Natural killer cell (primary cell): ENCODE data around the gene ARL6IP6. TPM values are rescaled to one million over a fixed set of nuclear protein-coding genes. Genes with fewer than 3 reads are reported as not detected.
"Not testable (repeated sequence)": the region's sequence is repeated elsewhere in the genome, so short reads cannot be mapped to it uniquely, and the experiment has no call there.

Source experiments
- ATAC-seq, 3 donors: fragments of 150-1000 bp in 2 of 3; fragments of 200-7000 bp in 1 of 3; cut with Tn5 transposase; 1 replicate in 1 of 3; 2 replicates in 2 of 3; pipeline ENCODE4 v1.10.0; 2021; ENCODE audit warnings: mild to moderate bottlenecking in 2 of 3, moderate library complexity in 2 of 3
- DNase-seq, 2 donors: peaks; one replicate each; pipeline versions ENCODE4 v3.0.0 to v3.0.0-alpha.2; 2013 to 2021; ENCODE audit warnings: mixed read lengths in 1 of 2
- H3K27ac ChIP-seq: one replicate; pipeline ENCODE4 v1.5.1; 2013; ENCODE audit warnings: mild to moderate bottlenecking, low read length
- H3K27me3 ChIP-seq: one replicate; pipeline ENCODE4 v1.6.1; 2013; ENCODE audit warnings: low read length; ENCODE audit not compliant: control insufficient read depth, insufficient read depth
- H3K36me3 ChIP-seq: one replicate; pipeline ENCODE4 v1.6.1; 2013; ENCODE audit warnings: low read length; ENCODE audit not compliant: control insufficient read depth, insufficient read depth
- H3K4me1 ChIP-seq: one replicate; pipeline ENCODE4 v1.6.1; 2013; ENCODE audit warnings: low read length; ENCODE audit not compliant: control insufficient read depth, insufficient read depth
- H3K4me3 ChIP-seq: one replicate; pipeline ENCODE4 v1.5.1; 2013; ENCODE audit warnings: low read length
- H3K9me3 ChIP-seq: one replicate; pipeline ENCODE4 v1.6.1; 2013; ENCODE audit warnings: low read length; ENCODE audit not compliant: control insufficient read depth, insufficient read depth
- H3K27ac Mint-ChIP-seq, 2 donors: one replicate each; pipeline ENCODE4 v1.8.0; 2022; ENCODE audit warnings: mild to moderate bottlenecking in 2 of 2, mixed read lengths in 2 of 2, moderate library complexity in 1 of 2
- H3K27me3 Mint-ChIP-seq, 2 donors: one replicate each; pipeline ENCODE4 v1.8.0; 2022; ENCODE audit warnings: low read depth in 2 of 2, mixed read lengths in 2 of 2
- H3K36me3 Mint-ChIP-seq: one replicate; pipeline ENCODE4 v1.8.0; 2022; ENCODE audit warnings: mixed read lengths
- H3K4me1 Mint-ChIP-seq, 2 donors: one replicate each; pipeline ENCODE4 v1.8.0; 2022; ENCODE audit warnings: mixed read lengths in 2 of 2
- H3K4me3 Mint-ChIP-seq: one replicate; pipeline ENCODE4 v1.8.0; 2022; ENCODE audit warnings: mild to moderate bottlenecking, moderate library complexity, mixed read lengths
- H3K9me3 Mint-ChIP-seq, 2 donors: one replicate each; pipeline ENCODE4 v1.8.0; 2022; ENCODE audit warnings: mixed read lengths in 2 of 2
- WGBS: methylation state at CpG from one replicate; pipeline ENCODE4 v1.1.7; 2013; ENCODE audit warnings: missing lambda C conversion rate; ENCODE audit not compliant: insufficient coverage; 5-methylcytosine and 5-hydroxymethylcytosine counted together
- intact Hi-C: fragments of 100-400 bp; cut with micrococcal nuclease; formaldehyde crosslinking; loops from one replicate; pipeline ENCODE4 v1.14.2; 2022
- total RNA-seq, 4 donors: library from RNA; stranded (reverse); fragments of 120-200 nt in 1 of 4; gene quantifications; one replicate each; pipeline versions ENCODE4 v1.2.3 to v1.2.4, GENCODE V29; 2013 to 2022
- TF ChIP-seq, protein P1 (sequence below): fragments of 200-600 bp; IDR thresholded peaks from one replicate; pipeline ENCODE4 v1.8.0; 2022; ENCODE audit warnings: antibody characterized with exemption

The ARL6IP6 gene
- total RNA-seq, 3 donors from 2014 or later (not counting 1 experiment from before 2014, with no cell fraction given), result 10.0 to 15.0 (median 11.4) TPM

DNA sequence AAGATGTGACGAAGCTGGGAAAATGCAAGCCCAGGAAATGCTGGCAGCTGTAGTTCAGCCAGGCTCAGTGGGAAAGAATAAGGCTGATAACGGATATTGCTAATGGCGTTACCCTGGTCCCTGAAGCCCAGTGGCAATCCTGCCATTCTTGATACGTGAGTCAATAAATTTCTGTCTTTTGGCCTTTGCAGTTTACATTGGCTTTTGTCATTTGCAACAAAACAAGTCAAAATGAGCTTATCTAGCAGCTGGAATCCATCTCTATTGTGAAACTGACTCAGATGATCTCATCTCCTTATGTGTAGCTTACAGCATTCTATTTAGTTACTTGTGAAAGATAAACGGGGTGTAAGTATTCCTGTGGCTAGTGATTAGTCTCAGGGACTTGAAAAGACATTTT, 43.8 kb downstream of the ARL6IP6 start:
- no peaks in the 10 kb centered on the region for H3K36me3 Mint-ChIP-seq
- H3K27me3 Mint-ChIP-seq, result no peaks in the 10 kb centered on the region
- no peak overlapping the region for H3K4me3 ChIP-seq
- H3K36me3 ChIP-seq, result peaks cover 7% of the 10 kb centered on the region
- TF ChIP-seq, protein P1, sequence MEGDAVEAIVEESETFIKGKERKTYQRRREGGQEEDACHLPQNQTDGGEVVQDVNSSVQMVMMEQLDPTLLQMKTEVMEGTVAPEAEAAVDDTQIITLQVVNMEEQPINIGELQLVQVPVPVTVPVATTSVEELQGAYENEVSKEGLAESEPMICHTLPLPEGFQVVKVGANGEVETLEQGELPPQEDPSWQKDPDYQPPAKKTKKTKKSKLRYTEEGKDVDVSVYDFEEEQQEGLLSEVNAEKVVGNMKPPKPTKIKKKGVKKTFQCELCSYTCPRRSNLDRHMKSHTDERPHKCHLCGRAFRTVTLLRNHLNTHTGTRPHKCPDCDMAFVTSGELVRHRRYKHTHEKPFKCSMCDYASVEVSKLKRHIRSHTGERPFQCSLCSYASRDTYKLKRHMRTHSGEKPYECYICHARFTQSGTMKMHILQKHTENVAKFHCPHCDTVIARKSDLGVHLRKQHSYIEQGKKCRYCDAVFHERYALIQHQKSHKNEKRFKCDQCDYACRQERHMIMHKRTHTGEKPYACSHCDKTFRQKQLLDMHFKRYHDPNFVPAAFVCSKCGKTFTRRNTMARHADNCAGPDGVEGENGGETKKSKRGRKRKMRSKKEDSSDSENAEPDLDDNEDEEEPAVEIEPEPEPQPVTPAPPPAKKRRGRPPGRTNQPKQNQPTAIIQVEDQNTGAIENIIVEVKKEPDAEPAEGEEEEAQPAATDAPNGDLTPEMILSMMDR, result no peak
- WGBS, result 99% methylated on average over 4 of the region's 5 CpGs
- H3K4me1 Mint-ChIP-seq, result no peaks in the 10 kb centered on the region
- H3K9me3 Mint-ChIP-seq, result no peaks in the 10 kb centered on the region
- H3K4me1 ChIP-seq, result no peaks in the 10 kb centered on the region
- intact Hi-C loops, result no loop called here
- H3K27me3 ChIP-seq, result no peaks in the 10 kb centered on the region
- H3K9me3 ChIP-seq, result no peaks in the 10 kb centered on the region
- H3K27ac ChIP-seq, result no peak overlapping the region
- no peak overlapping the region for H3K27ac Mint-ChIP-seq
- H3K4me3 Mint-ChIP-seq, result no peak overlapping the region
- ATAC-seq, result no peak
- DNase-seq, result no peak

DNA sequence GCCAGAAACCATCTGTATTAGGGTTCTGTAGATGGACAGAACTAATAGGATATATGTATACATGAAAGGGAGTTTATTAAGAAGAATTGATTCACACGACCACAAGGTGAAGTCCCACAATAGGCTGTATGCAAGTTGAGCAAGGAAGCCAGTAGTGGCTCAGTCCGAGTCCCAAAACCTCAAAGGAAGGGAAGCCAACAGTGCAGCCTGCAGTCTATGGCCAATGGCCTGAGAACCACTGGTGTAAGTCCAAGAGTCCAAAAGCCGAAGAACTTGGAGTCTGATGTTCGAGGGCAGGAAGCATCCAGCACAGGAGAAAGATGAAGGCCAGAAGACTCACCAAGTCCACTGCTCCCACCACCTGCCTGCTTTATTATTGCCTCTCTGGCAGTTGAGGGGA, 44.8 kb downstream of the ARL6IP6 start:
- H3K27ac Mint-ChIP-seq, H3K9me3 Mint-ChIP-seq, H3K27me3 ChIP-seq, DNase-seq, H3K4me1 ChIP-seq, H3K36me3 Mint-ChIP-seq, H3K27ac ChIP-seq, H3K4me3 ChIP-seq, H3K4me3 Mint-ChIP-seq, H3K4me1 Mint-ChIP-seq, ATAC-seq, intact Hi-C loops, H3K36me3 ChIP-seq, H3K9me3 ChIP-seq, H3K27me3 Mint-ChIP-seq: not testable (repeated sequence)
- WGBS, result over 99% methylated on average over 4 of the region's 4 CpGs

DNA sequence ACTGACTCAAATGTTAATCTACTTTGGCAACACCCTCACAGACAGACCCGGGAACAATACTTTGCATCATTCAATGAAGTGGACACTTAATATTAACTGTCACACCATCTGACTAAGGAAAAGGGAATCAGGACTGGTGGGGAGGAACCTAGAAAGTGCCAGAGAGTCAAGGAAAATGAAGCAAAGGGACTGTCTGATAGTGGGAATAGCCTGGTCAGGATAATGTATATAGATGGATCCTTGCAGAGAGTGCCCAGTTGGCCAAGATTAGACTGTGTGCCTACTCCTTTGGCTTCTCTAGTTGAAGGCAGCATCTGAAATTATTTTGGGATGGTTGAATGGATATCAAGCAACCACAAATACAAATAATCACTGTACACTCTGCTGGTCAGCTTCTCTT, 45.2 kb downstream of the ARL6IP6 start:
- H3K4me3 Mint-ChIP-seq, result no peak overlapping the region

DNA sequence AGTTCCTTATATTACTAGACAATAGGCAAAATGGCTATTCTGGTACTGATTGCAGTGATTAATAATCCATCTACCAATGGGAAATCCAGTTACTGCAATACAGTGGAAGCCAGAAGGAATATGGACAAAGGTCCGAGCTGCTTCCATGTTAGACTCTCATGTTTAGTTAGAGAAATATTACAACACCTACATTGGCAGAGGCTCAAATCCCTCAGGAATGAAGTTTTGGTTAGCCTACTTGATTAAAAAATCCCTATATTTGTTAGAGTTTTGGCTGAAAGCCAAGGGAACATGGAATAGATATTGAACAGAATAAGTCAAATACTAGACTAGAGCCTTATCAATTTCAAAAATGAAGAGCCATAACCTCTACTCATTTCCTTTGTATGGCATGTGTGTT, 48.5 kb downstream of the ARL6IP6 start:
- DNase-seq (no peak), ATAC-seq (no peak)
- Histone ChIP-seq H3K27ac (no peak overlapping the region), H3K36me3 (no peaks in the 10 kb centered on the region), H3K4me3 (no peak overlapping the region), H3K9me3 (no peaks in the 10 kb centered on the region), H3K27me3 (no peaks in the 10 kb centered on the region), H3K4me1 (no peaks in the 10 kb centered on the region)
- Mint-ChIP-seq H3K27me3 (no peaks in the 10 kb centered on the region), H3K36me3 (no peaks in the 10 kb centered on the region), H3K4me3 (no peak overlapping the region), H3K27ac (no peak overlapping the region), H3K9me3 (peaks cover 0 to 2% of the 10 kb centered on the region in 2 donors), H3K4me1 (no peaks in the 10 kb centered on the region)
- TF ChIP-seq, protein P1, result no peak
- intact Hi-C loops, result no loop called here
- WGBS, result no CpG with 5 or more reads among the region's 1 CpG

More for the DNA sequence above, 45.2 kb downstream of the ARL6IP6 start:
- Mint-ChIP-seq H3K27me3 (no peaks in the 10 kb centered on the region), H3K9me3 (peaks cover 0 to 2% of the 10 kb centered on the region in 2 donors), H3K27ac (no peak overlapping the region), H3K4me1 (no peaks in the 10 kb centered on the region), H3K36me3 (no peaks in the 10 kb centered on the region)
- Histone ChIP-seq H3K4me3 (no peak overlapping the region), H3K9me3 (no peaks in the 10 kb centered on the region), H3K4me1 (no peaks in the 10 kb centered on the region), H3K27me3 (no peaks in the 10 kb centered on the region), H3K27ac (no peak overlapping the region), H3K36me3 (no peaks in the 10 kb centered on the region)
- WGBS, result no CpG with 5 or more reads among the region's 1 CpG
- TF ChIP-seq, protein P1, result no peak
- DNase-seq (no peak), ATAC-seq (no peak)
- intact Hi-C loops, result no loop called here
